RPMI8226 (cell line): Measurements from ENCODE around the gene PI3.

Source experiments
- DNase-seq: peaks from one replicate; pipeline ENCODE4 v3.0.0-alpha.2; 2015

Gene PI3

GRCh38 chr20:45189067-45189609, 14.4 kb downstream of the PI3 start:
- DNase-seq = no peak

GRCh38 chr20:45189861-45190260, 15.2 kb downstream of the PI3 start:
- DNase-seq = no peak

GRCh38 chr20:45191926-45192325, 17.2 kb downstream of the PI3 start:
- DNase-seq = no peak

- no peak for DNase-seq
Observed at GRCh38 chr20:45193331-45193730, 18.6 kb downstream of the PI3 start.

GRCh38 chr20:45206725-45207124, 32.0 kb downstream of the PI3 start, which contains the start of gene SEMG1:
SEMG1 (plus strand) TSS chr20:45207033; CDS start chr20:45207054, 21 bp downstream.
- no peak for DNase-seq

- DNase-seq = no peak
Observed at GRCh38 chr20:45209924-45210323, 35.2 kb downstream of the PI3 start.

GRCh38 chr20:45211569-45212474, 37.1 kb downstream of the PI3 start:
- DNase-seq = no peak

- DNase-seq = no peak
Observed at GRCh38 chr20:45212836-45213235, 38.1 kb downstream of the PI3 start.

- DNase-seq = no peak
Observed at GRCh38 chr20:45218124-45218523, 43.4 kb downstream of the PI3 start.

GRCh38 chr20:45218636-45219035, 43.9 kb downstream of the PI3 start:
- no peak for DNase-seq

- no peak for DNase-seq
Observed at GRCh38 chr20:45221076-45221475, 46.4 kb downstream of the PI3 start, which contains the start of gene SEMG2. SEMG2 (plus strand) TSS chr20:45221373; CDS start chr20:45221390, 17 bp downstream.

GRCh38 chr20:45223136-45223535, 48.4 kb downstream of the PI3 start:
- no peak for DNase-seq
